ENCODE measurements around the gene WDSUB1.

The WDSUB1 gene

GRCh38 chr2:159265171-159265576 is 21.3 kb downstream of the WDSUB1 start:
- Histone ChIP-seq H3K9ac (ENCODE audit: low read length) (no peak overlapping the region), H3K9me3 (ENCODE audit: control insufficient read depth, insufficient read depth, low read depth, low read length) (no peaks in the 10 kb centered on the region), H3K4me1 (ENCODE audit: control insufficient read depth, insufficient read depth, low read length) (peaks cover 10% of the 10 kb centered on the region; the same call in 1 of the 2 replicates), H3K36me3 (ENCODE audit: control insufficient read depth, insufficient read depth, low read length) (no peaks in the 10 kb centered on the region), H3K27me3 (ENCODE audit: control insufficient read depth, insufficient read depth, low read length) (no peaks in the 10 kb centered on the region), H3K4me3 (ENCODE audit: low read depth, low read length) (no peak overlapping the region), H3K27ac (ENCODE audit: low read depth, low read length) (peak overlapping the region; percentile 17; the same call in 1 of the 2 replicates)

GRCh38 chr2:159262904-159263303 is 23.6 kb downstream of the WDSUB1 start:
- H3K9ac ChIP-seq (ENCODE audit: low read length): no peak overlapping the region
- H3K4me1 ChIP-seq (ENCODE audit: control insufficient read depth, insufficient read depth, low read length): peaks cover 10% of the 10 kb centered on the region; the same call in 1 of the 2 replicates
- H3K27me3 ChIP-seq (ENCODE audit: control insufficient read depth, insufficient read depth, low read length): no peaks in the 10 kb centered on the region
- no peaks in the 10 kb centered on the region for H3K36me3 ChIP-seq (ENCODE audit: control insufficient read depth, insufficient read depth, low read length)
- no peaks in the 10 kb centered on the region for H3K9me3 ChIP-seq (ENCODE audit: control insufficient read depth, insufficient read depth, low read depth, low read length)
- no peak overlapping the region for H3K4me3 ChIP-seq (ENCODE audit: low read depth, low read length)
- H3K27ac ChIP-seq (ENCODE audit: low read depth, low read length): no peak overlapping the region

GRCh38 chr2:159262226-159262625 is 24.3 kb downstream of the WDSUB1 start:
- Histone ChIP-seq H3K4me3 (ENCODE audit: low read depth, low read length) (no peak overlapping the region), H3K9ac (ENCODE audit: low read length) (no peak overlapping the region), H3K36me3 (ENCODE audit: control insufficient read depth, insufficient read depth, low read length) (peaks cover 3% of the 10 kb centered on the region), H3K27ac (ENCODE audit: low read depth, low read length) (no peak overlapping the region), H3K27me3 (ENCODE audit: control insufficient read depth, insufficient read depth, low read length) (no peaks in the 10 kb centered on the region), H3K9me3 (ENCODE audit: control insufficient read depth, insufficient read depth, low read depth, low read length) (no peaks in the 10 kb centered on the region), H3K4me1 (ENCODE audit: control insufficient read depth, insufficient read depth, low read length) (peaks cover 10% of the 10 kb centered on the region; the same call in 1 of the 2 replicates)

GRCh38 chr2:159256159-159256558 is 30.3 kb downstream of the WDSUB1 start:
- Histone ChIP-seq H3K4me3 (ENCODE audit: low read depth, low read length) (no peak overlapping the region), H3K27ac (ENCODE audit: low read depth, low read length) (no peak overlapping the region), H3K4me1 (ENCODE audit: control insufficient read depth, insufficient read depth, low read length) (no peaks in the 10 kb centered on the region), H3K27me3 (ENCODE audit: control insufficient read depth, insufficient read depth, low read length) (no peaks in the 10 kb centered on the region), H3K9me3 (ENCODE audit: control insufficient read depth, insufficient read depth, low read depth, low read length) (no peaks in the 10 kb centered on the region), H3K36me3 (ENCODE audit: control insufficient read depth, insufficient read depth, low read length) (peaks cover 8% of the 10 kb centered on the region), H3K9ac (ENCODE audit: low read length) (no peak overlapping the region)

- Histone ChIP-seq H3K9ac (ENCODE audit: low read length) (no peak overlapping the region), H3K27ac (ENCODE audit: low read depth, low read length) (no peak overlapping the region), H3K27me3 (ENCODE audit: control insufficient read depth, insufficient read depth, low read length) (no peaks in the 10 kb centered on the region), H3K36me3 (ENCODE audit: control insufficient read depth, insufficient read depth, low read length) (peaks cover 8% of the 10 kb centered on the region), H3K4me1 (ENCODE audit: control insufficient read depth, insufficient read depth, low read length) (no peaks in the 10 kb centered on the region), H3K4me3 (ENCODE audit: low read depth, low read length) (no peak overlapping the region), H3K9me3 (ENCODE audit: control insufficient read depth, insufficient read depth, low read depth, low read length) (no peaks in the 10 kb centered on the region)
Measured at GRCh38 chr2:159252905-159253304, 33.6 kb downstream of the WDSUB1 start.

- no peaks in the 10 kb centered on the region for H3K4me1 ChIP-seq (ENCODE audit: control insufficient read depth, insufficient read depth, low read length)
- no peak overlapping the region for H3K27ac ChIP-seq (ENCODE audit: low read depth, low read length)
- H3K9ac ChIP-seq (ENCODE audit: low read length): no peak overlapping the region
- H3K4me3 ChIP-seq (ENCODE audit: low read depth, low read length): no peak overlapping the region
- H3K36me3 ChIP-seq (ENCODE audit: control insufficient read depth, insufficient read depth, low read length): 0 out of 2 replicates have a peak, but pooled peaks cover 5% of the 10 kb centered on the region
- H3K27me3 ChIP-seq (ENCODE audit: control insufficient read depth, insufficient read depth, low read length): no peaks in the 10 kb centered on the region
- no peaks in the 10 kb centered on the region for H3K9me3 ChIP-seq (ENCODE audit: control insufficient read depth, insufficient read depth, low read depth, low read length)
Measured at GRCh38 chr2:159251296-159252173, 35.0 kb downstream of the WDSUB1 start.

GRCh38 chr2:159249990-159250715 is 36.4 kb downstream of the WDSUB1 start:
- Histone ChIP-seq H3K9me3 (ENCODE audit: control insufficient read depth, insufficient read depth, low read depth, low read length) (no peaks in the 10 kb centered on the region), H3K4me1 (ENCODE audit: control insufficient read depth, insufficient read depth, low read length) (no peaks in the 10 kb centered on the region), H3K27ac (ENCODE audit: low read depth, low read length) (no peak overlapping the region), H3K4me3 (ENCODE audit: low read depth, low read length) (no peak overlapping the region), H3K9ac (ENCODE audit: low read length) (no peak overlapping the region), H3K36me3 (ENCODE audit: control insufficient read depth, insufficient read depth, low read length) (no peaks in the 10 kb centered on the region), H3K27me3 (ENCODE audit: control insufficient read depth, insufficient read depth, low read length) (no peaks in the 10 kb centered on the region)

- H3K36me3 ChIP-seq (ENCODE audit: control insufficient read depth, insufficient read depth, low read length): no peaks in the 10 kb centered on the region; the same call in 1 of the 2 replicates
- H3K4me3 ChIP-seq (ENCODE audit: low read depth, low read length): no peak overlapping the region
- no peak overlapping the region for H3K27ac ChIP-seq (ENCODE audit: low read depth, low read length)
- no peaks in the 10 kb centered on the region for H3K9me3 ChIP-seq (ENCODE audit: control insufficient read depth, insufficient read depth, low read depth, low read length)
- H3K9ac ChIP-seq (ENCODE audit: low read length): no peak overlapping the region
- H3K4me1 ChIP-seq (ENCODE audit: control insufficient read depth, insufficient read depth, low read length): peaks cover 4% of the 10 kb centered on the region; the same call in 1 of the 2 replicates
- H3K27me3 ChIP-seq (ENCODE audit: control insufficient read depth, insufficient read depth, low read length): no peaks in the 10 kb centered on the region
Measured at GRCh38 chr2:159246325-159246988, 40.0 kb downstream of the WDSUB1 start.

- peaks cover 8% of the 10 kb centered on the region for H3K36me3 ChIP-seq (ENCODE audit: control insufficient read depth, insufficient read depth, low read length)
- H3K4me3 ChIP-seq (ENCODE audit: low read depth, low read length): no peak overlapping the region
- H3K9ac ChIP-seq (ENCODE audit: low read length): no peak overlapping the region
- no peaks in the 10 kb centered on the region for H3K27me3 ChIP-seq (ENCODE audit: control insufficient read depth, insufficient read depth, low read length)
- H3K27ac ChIP-seq (ENCODE audit: low read depth, low read length): 0 out of 2 replicates have a peak overlapping the region, but pooled peaks have one; percentile 45
- H3K9me3 ChIP-seq (ENCODE audit: control insufficient read depth, insufficient read depth, low read depth, low read length): no peaks in the 10 kb centered on the region
- H3K4me1 ChIP-seq (ENCODE audit: control insufficient read depth, insufficient read depth, low read length): peaks cover 4% of the 10 kb centered on the region; the same call in 1 of the 2 replicates
Measured at GRCh38 chr2:159243529-159243928, 43.0 kb downstream of the WDSUB1 start.

- H3K4me1 ChIP-seq (ENCODE audit: control insufficient read depth, insufficient read depth, low read length): no peaks in the 10 kb centered on the region
- no peak overlapping the region for H3K9ac ChIP-seq (ENCODE audit: low read length)
- H3K27me3 ChIP-seq (ENCODE audit: control insufficient read depth, insufficient read depth, low read length): no peaks in the 10 kb centered on the region
- H3K27ac ChIP-seq (ENCODE audit: low read depth, low read length): no peak overlapping the region
- H3K36me3 ChIP-seq (ENCODE audit: control insufficient read depth, insufficient read depth, low read length): peaks cover 26% of the 10 kb centered on the region
- no peak overlapping the region for H3K4me3 ChIP-seq (ENCODE audit: low read depth, low read length)
- H3K9me3 ChIP-seq (ENCODE audit: control insufficient read depth, insufficient read depth, low read depth, low read length): no peaks in the 10 kb centered on the region
Measured at GRCh38 chr2:159234868-159235267, 51.6 kb downstream of the WDSUB1 start.

All from HUES6 (cell line).